Progenitor cell of endocrine pancreas (in vitro differentiated cells): Measurements from ENCODE around the gene MBLAC1. TPM values are rescaled to one million over a fixed set of nuclear protein-coding genes. Genes with fewer than 3 reads are reported as not detected.

ENCODE experiments used
- DNase-seq: peaks from one replicate; pipeline ENCODE4 v3.0.0; 2021; ENCODE audit warnings: low spot score; ENCODE audit not compliant: unreplicated experiment
- H3K27ac Mint-ChIP-seq: 2 replicates; pipeline ENCODE4 v1.8.0; 2021; ENCODE audit warnings: mild to moderate bottlenecking, moderate library complexity, mixed read lengths
- H3K27me3 Mint-ChIP-seq: 2 replicates; pipeline ENCODE4 v1.8.0; 2021; ENCODE audit warnings: mixed read lengths
- H3K36me3 Mint-ChIP-seq: 2 replicates; pipeline ENCODE4 v1.8.0; 2022; ENCODE audit warnings: mixed read lengths; ENCODE audit not compliant: insufficient read depth
- H3K4me1 Mint-ChIP-seq: 2 replicates; pipeline ENCODE4 v1.8.0; 2021; ENCODE audit warnings: low read depth, mixed read lengths
- H3K4me3 Mint-ChIP-seq: 2 replicates; pipeline ENCODE4 v1.8.0; 2021; ENCODE audit warnings: low read depth, mild to moderate bottlenecking, moderate library complexity, mixed read lengths
- H3K9me3 Mint-ChIP-seq: 2 replicates; pipeline ENCODE4 v1.8.0; 2021; ENCODE audit warnings: low read depth, mixed read lengths
- total RNA-seq: library from RNA; stranded (reverse); gene quantifications from 2 replicates; pipeline ENCODE4 v1.2.1, GENCODE V29; 2021
- TF ChIP-seq, protein P1 (sequence below): fragments of 200-600 bp; sonication (generic); IDR thresholded peaks from one replicate; pipeline ENCODE4 v1.5.0; 2021; ENCODE audit warnings: antibody characterized with exemption, mild to moderate bottlenecking; ENCODE audit not compliant: unreplicated experiment

MBLAC1 gene
- total RNA-seq, 1 donor from 2014 or later: 1.6 TPM

DNA sequence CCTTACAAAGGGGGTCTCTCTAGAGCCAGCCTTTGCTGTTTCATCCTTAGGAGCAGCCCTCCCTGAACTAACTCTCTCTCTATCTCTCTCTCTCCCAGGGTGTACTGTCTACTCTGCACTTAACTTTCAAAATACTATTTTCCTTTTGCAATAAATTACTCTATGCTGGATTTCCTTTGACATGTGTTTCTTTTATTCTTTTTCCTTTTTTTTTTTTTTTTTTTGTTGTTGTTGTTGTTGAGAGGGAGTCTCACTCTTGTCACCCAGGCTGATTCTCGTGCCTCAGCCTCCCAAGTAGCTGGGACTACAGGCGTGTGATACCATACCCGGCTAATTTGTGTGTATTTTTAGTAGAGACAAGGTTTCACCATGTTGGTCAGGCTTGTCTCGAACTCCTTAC is 43.8 kb upstream of the MBLAC1 start:
- no peak for DNase-seq
- Mint-ChIP-seq H3K36me3 (peaks cover 27% of the 10 kb centered on the region), H3K4me1 (peaks cover 16% of the 10 kb centered on the region), H3K4me3 (peak overlapping the region; percentile 93), H3K9me3 (peaks cover 3% of the 10 kb centered on the region), H3K27me3 (no peaks in the 10 kb centered on the region), H3K27ac (peak overlapping the region; percentile 99)
- TF ChIP-seq, protein P1, sequence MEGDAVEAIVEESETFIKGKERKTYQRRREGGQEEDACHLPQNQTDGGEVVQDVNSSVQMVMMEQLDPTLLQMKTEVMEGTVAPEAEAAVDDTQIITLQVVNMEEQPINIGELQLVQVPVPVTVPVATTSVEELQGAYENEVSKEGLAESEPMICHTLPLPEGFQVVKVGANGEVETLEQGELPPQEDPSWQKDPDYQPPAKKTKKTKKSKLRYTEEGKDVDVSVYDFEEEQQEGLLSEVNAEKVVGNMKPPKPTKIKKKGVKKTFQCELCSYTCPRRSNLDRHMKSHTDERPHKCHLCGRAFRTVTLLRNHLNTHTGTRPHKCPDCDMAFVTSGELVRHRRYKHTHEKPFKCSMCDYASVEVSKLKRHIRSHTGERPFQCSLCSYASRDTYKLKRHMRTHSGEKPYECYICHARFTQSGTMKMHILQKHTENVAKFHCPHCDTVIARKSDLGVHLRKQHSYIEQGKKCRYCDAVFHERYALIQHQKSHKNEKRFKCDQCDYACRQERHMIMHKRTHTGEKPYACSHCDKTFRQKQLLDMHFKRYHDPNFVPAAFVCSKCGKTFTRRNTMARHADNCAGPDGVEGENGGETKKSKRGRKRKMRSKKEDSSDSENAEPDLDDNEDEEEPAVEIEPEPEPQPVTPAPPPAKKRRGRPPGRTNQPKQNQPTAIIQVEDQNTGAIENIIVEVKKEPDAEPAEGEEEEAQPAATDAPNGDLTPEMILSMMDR: no peak

DNA sequence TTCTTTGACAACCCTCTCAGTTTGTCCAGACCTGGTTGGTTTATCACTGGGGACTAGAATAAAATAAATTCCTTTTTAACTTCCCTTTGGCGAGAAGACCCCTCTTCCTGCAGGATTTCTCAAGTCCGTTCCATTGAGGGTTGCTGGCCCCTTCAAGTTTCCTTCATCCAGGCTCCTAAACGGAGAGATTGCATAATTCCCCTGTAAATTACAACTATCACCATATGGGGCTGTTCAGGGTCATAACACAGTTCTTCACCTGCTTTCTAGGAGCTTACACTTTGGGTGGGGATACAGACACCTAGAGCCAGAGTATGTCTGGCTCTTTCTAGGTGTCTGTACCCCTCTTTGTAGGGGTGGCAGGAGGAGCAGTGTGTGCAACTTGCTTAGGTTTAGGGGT is 41.3 kb upstream of the MBLAC1 start:
- Mint-ChIP-seq H3K27ac (no peak overlapping the region), H3K4me3 (no peak overlapping the region), H3K36me3 (peaks cover 8% of the 10 kb centered on the region), H3K27me3 (no peaks in the 10 kb centered on the region), H3K4me1 (peaks cover 16% of the 10 kb centered on the region), H3K9me3 (no peaks in the 10 kb centered on the region)
- TF ChIP-seq, protein P1: no peak
- no peak for DNase-seq

DNA sequence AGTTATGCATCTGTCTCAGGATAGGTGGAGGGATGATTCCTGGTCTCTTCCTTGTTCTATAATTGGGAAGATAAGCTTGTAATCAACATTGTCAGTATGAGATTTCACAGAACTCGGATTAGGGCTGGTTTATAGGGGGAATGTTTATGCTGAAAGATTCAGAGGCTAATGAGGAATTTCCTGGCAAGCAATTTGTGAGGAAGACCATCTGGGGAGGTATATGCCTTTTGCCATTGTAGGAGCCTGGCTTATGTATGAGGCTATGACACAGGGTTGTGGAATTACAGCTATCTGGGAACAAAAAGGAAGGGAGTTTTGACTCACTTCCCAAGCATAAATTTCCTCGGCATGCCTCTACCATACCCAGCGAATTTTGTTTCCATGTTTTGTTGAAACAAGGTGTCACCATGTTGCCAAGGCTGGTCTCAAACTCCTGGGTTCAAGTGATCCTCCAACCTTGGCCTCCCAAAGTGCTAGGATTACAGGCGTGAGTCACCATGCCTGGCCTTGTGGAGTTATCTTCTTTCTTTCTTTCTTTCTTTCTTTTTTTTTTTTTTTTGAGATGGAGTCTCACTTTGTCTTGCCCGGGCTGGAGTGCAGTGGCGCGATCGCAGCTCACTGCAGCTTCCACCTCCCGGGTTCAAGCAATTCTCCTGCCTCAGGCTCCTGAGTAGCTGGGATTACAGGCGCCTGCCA is 39.6 kb upstream of the MBLAC1 start:
- Mint-ChIP-seq H3K27ac (peak overlapping the region; percentile 67), H3K36me3 (peaks cover 9% of the 10 kb centered on the region)
- no peak for DNase-seq

GRCh38 chr7:100088095-100088620 is 38.6 kb upstream of the MBLAC1 start:
- Mint-ChIP-seq H3K27me3 (no peaks in the 10 kb centered on the region), H3K36me3 (peaks cover 15% of the 10 kb centered on the region), H3K4me3 (peak overlapping the region; percentile 93), H3K27ac (peak overlapping the region; percentile 97), H3K4me1 (peaks cover 9% of the 10 kb centered on the region), H3K9me3 (no peaks in the 10 kb centered on the region)
- TF ChIP-seq, protein P1: no peak
- DNase-seq: no peak

More for the DNA sequence above, 39.6 kb upstream of the MBLAC1 start:
- H3K27me3 Mint-ChIP-seq: no peaks in the 10 kb centered on the region
- TF ChIP-seq, protein P1: no peak
- H3K4me3 Mint-ChIP-seq: peak overlapping the region; percentile 50
- H3K9me3 Mint-ChIP-seq: no peaks in the 10 kb centered on the region
- H3K4me1 Mint-ChIP-seq: peaks cover 13% of the 10 kb centered on the region

- Mint-ChIP-seq H3K36me3 (peaks cover 20% of the 10 kb centered on the region), H3K4me3 (peak within 1 kb of the TSS; percentile 93), H3K4me1 (peaks cover 9% of the 10 kb centered on the region), H3K9me3 (no peaks in the 10 kb centered on the region), H3K27ac (peak within 1 kb of the TSS; percentile 97), H3K27me3 (no peaks in the 10 kb centered on the region)
- TF ChIP-seq, protein P1: no peak
- peak; percentile 69 for DNase-seq
Observed at GRCh38 chr7:100088621-100089457, 37.9 kb upstream of the MBLAC1 start, which contains the start of gene COPS6. COPS6 (plus strand) TSS chr7:100088969; CDS start chr7:100088991, 22 bp downstream.
